ENCODE results near the gene PLD5. TPM values are rescaled to one million over a fixed set of nuclear protein-coding genes. Genes with fewer than 3 reads are reported as not detected.

Gene PLD5
- total and polyA plus RNA-seq, 2 donors (not counting 3 experiments of a cell fraction or from before 2014, with no cell fraction given), result not detected

GRCh38 chr1:242448910-242449645, 75.4 kb downstream of the PLD5 start:
- Histone ChIP-seq H2AFZ (ENCODE audit: low read depth, low read length) (no peak overlapping the region), H3K27me3 (ENCODE audit: control insufficient read depth in 2 of 2, insufficient read depth in 2 of 2, low read length in 2 of 2) (no peaks in the 10 kb centered on the region), H3K9me3 (replicated peaks; ENCODE audit: control insufficient read depth, insufficient read depth, low read length) (no peaks in the 10 kb centered on the region), H3K79me2 (ENCODE audit: control insufficient read depth, insufficient read depth, low read length) (no peaks in the 10 kb centered on the region), H3K4me3 (replicated peaks in 1 of 3; ENCODE audit: insufficient read depth in 1 of 3, low read depth in 1 of 3, low read length in 3 of 3) (no peak overlapping the region), H3K4me1 (ENCODE audit: control insufficient read depth, extremely low read depth, insufficient read depth, low read length) (no peaks in the 10 kb centered on the region), H3K9me1 (replicated peaks; ENCODE audit: control insufficient read depth, extremely low read depth, insufficient read depth, low read length) (no peaks in the 10 kb centered on the region), H4K20me1 (replicated peaks; ENCODE audit: control insufficient read depth, extremely low read depth, insufficient read depth, low read length) (no peaks in the 10 kb centered on the region), H3K27ac (ENCODE audit: insufficient read depth, low read depth, low read length) (no peak overlapping the region), H3K4me2 (ENCODE audit: insufficient read depth, low read length) (no peak overlapping the region), H3K36me3 (ENCODE audit: control insufficient read depth in 2 of 2, extremely low read depth in 1 of 2, insufficient read depth in 2 of 2, low read length in 2 of 2) (no peaks in the 10 kb centered on the region), H3K9ac (replicated peaks; ENCODE audit: extremely low read depth, insufficient read depth, low read length) (no peak overlapping the region)
- CTCF ChIA-PET, result no interaction called here
- DNase-seq (ENCODE audit: low read depth, low spot score) (no peak), FAIRE-seq (no peak)
- dilution Hi-C loops (cut with MboI; ENCODE audit: extremely low pct_ligation_motif_present, low sequenced_read_pairs), result no loop called here
- intact Hi-C loops (cut with micrococcal nuclease), result no loop called here
- POLR2A ChIA-PET, result no interaction called here
- TF ChIP-seq, protein P1, sequence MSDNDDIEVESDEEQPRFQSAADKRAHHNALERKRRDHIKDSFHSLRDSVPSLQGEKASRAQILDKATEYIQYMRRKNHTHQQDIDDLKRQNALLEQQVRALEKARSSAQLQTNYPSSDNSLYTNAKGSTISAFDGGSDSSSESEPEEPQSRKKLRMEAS (IDR thresholded peaks at IDR 0.05; ENCODE audit: insufficient read depth, insufficient read length), result no peak
- no peak for TF ChIP-seq POLR2AphosphoS5 (IDR thresholded peaks at IDR 0.05; ENCODE audit: insufficient read depth, low read depth, low read length)
- TF ChIP-seq MYC (IDR thresholded peaks at IDR 0.05; ENCODE audit: low read depth, low read length), result no peak
- TF ChIP-seq JUN (IDR thresholded peaks at IDR 0.05; ENCODE audit: borderline replicate concordance, insufficient read depth, insufficient read length, low read depth), result no peak
- TF ChIP-seq POLR2A (IDR thresholded peaks at IDR 0.05; ENCODE audit: low read depth, low read length), result no peak
- no peak for TF ChIP-seq CTCF (IDR thresholded peaks at IDR 0.05; ENCODE audit: extremely low read depth in 1 of 2, insufficient read depth in 1 of 2, low read depth in 1 of 2, low read length in 2 of 2)
- TF ChIP-seq FOS (IDR thresholded peaks at IDR 0.05; ENCODE audit: borderline replicate concordance, insufficient read depth, low read length), result no peak
- TF ChIP-seq EZH2 (IDR thresholded peaks at IDR 0.05; ENCODE audit: borderline replicate concordance, low read depth, low read length, severe bottlenecking), result no peak
- no peak for TF ChIP-seq GATA2 (IDR thresholded peaks at IDR 0.05; ENCODE audit: insufficient read depth, insufficient read length, low read depth, low read length)
- no TSS peak for BruUV-seq (replicated peaks)

Data from endothelial cell of umbilical vein (primary cell).